Adrenal gland (tissue), 12 donors: Measurements from ENCODE around the gene PIGX. TPM values are rescaled to one million over a fixed set of nuclear protein-coding genes. Genes with fewer than 3 reads are reported as not detected.

ENCODE experiments used
- DNase-seq, 7 donors: peaks; one replicate each; pipeline ENCODE4 v3.0.0-alpha.2; 2019 to 2020
- H3K27ac ChIP-seq, 5 donors: fragments of 200-600 bp; sonication (generic) in 4 of 5; 1 replicate in 3 of 5; 2 replicates in 2 of 5; pipeline versions ENCODE4 v1.5.1 to v1.8.0; 2016 to 2020; ENCODE audit warnings: mild to moderate bottlenecking in 1 of 5
- H3K27me3 ChIP-seq: fragments of 200-600 bp; 2 replicates; pipeline ENCODE4 v1.8.0; 2021
- H3K36me3 ChIP-seq, 2 donors: fragments of 200-600 bp; replicated peaks in 1 of 2; 1 replicate in 1 of 2; 2 replicates in 1 of 2; pipeline versions ENCODE4 v1.5.1 to v1.8.0; 2018 to 2022
- H3K4me1 ChIP-seq, 2 donors: fragments of 200-600 bp; replicated peaks in 1 of 2; 1 replicate in 1 of 2; 2 replicates in 1 of 2; pipeline versions ENCODE4 v1.5.1 to v1.8.0; 2018 to 2021
- H3K4me3 ChIP-seq, 4 donors: fragments of 200-600 bp; sonication (generic) in 3 of 4; one replicate each; pipeline ENCODE4 v1.5.1; 2016 to 2018
- H3K9me3 ChIP-seq, 3 donors: fragments of 200-600 bp; sonication (generic) in 1 of 3; replicated peaks in 1 of 3; 1 replicate in 2 of 3; 2 replicates in 1 of 3; pipeline versions ENCODE4 v1.5.1 to v1.8.0; 2016 to 2021
- POLR2A ChIP-seq, 2 donors: fragments of 450-650 bp; IDR thresholded peaks; one replicate each; pipeline ENCODE4 v1.6.1; 2017; ENCODE audit warnings: antibody characterized with exemption in 2 of 2, mild to moderate bottlenecking in 2 of 2, moderate library complexity in 1 of 2
- WGBS, 4 donors: extraction: QIAGEN DNeasy Blood & Tissue Kit in 2 of 4; methylation state at CpG; one replicate each; pipeline versions ENCODE4 v1.1.5 to v1.1.7; 2013 to 2017; 5-methylcytosine and 5-hydroxymethylcytosine counted together
- intact Hi-C, 2 donors: fragments of 100-400 bp; cut with DNase I; formaldehyde crosslinking; loops; one replicate each; pipeline versions ENCODE4 v1.14.1 to v1.15.0; 2022 to 2023
- polyA plus RNA-seq, 3 donors: library from polyadenylated mRNA; stranded (reverse); fragments of 200-250 nt in 2 of 3; fragments of 350-450 nt in 1 of 3; fragmentation: Illumina TruSeq in 1 of 3; extraction: RNeasy Lipid Tissue Mini Kit (QIAGEN cat#74804) in 1 of 3; gene quantifications; one replicate each; pipeline ENCODE4 v1.2.3, GENCODE V29; 2013 to 2014
- small RNA-seq, 2 donors: library from RNA; depleted of rRNA; stranded (forward); fragments of <200 nt; gene quantifications; one replicate each; pipeline ENCODE3, GENCODE V24; 2016
- total RNA-seq, 9 donors: library from RNA; depleted of rRNA in 4 of 9; stranded (reverse); fragments of >200 nt in 4 of 9; fragments of 120-200 nt in 1 of 9; fragmentation: NEBNext Ultra II Directional in 1 of 9; extraction: Animal tissue kit (Norgen Biotek cat#: 25700) in 1 of 9; gene quantifications; one replicate each; pipeline versions ENCODE4 v1.1.0 to v1.2.4, GENCODE V29; 2013 to 2023
- TF ChIP-seq, protein P1 (sequence below), 6 experiments: fragments of 450-650 bp in 4 of 6; fragments of 200-600 bp in 2 of 6; sonication (generic) in 1 of 6; IDR thresholded peaks; 1 replicate in 5 of 6; 2 replicates in 1 of 6; pipeline versions ENCODE4 v1.5.1 to v1.8.0; 2016 to 2021; ENCODE audit warnings: antibody characterized with exemption in 6 of 6, mild to moderate bottlenecking in 2 of 6, moderate library complexity in 1 of 6
- donor health status: healthy with polysubstance abuse.
- donor health status: Bipolar disorder and iron deficiency.
- donor health status: DM: yes; HTN: yes; CAD: no.
- donor health status: DM: no; HTN: no; CAD: no.
- donor health status: DM: no; HTN: no; CAD: no.
- donor health status: DM: yes; HTN: yes; CAD: no.

Gene PIGX
- total and polyA plus RNA-seq, 12 donors, result 10.2 to 33.9 (median 26.1) TPM

DNA sequence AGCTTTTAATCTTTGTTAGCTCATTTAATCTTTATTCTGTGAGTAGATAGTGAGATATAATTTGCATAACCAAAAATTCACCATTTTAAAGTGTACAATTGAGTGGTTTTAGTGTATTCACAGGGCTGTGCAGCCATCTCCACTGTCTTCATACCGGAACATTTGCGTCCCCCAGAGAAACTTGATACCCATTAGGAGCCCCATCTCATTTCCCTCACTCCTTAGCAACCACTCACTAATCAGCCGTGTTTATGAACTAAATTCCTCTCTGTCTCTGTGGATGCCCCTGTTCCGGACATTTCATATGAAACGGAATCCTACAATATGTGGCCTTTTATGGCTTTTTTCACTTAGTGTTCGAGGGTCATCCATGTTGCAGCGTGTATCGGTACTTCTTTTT, 65.7 kb downstream of the PIGX start:
- Histone ChIP-seq H3K9me3 (no peaks in the 10 kb centered on the region), H3K36me3 (no peaks in the 10 kb centered on the region), H3K27ac (no peak overlapping the region)

DNA sequence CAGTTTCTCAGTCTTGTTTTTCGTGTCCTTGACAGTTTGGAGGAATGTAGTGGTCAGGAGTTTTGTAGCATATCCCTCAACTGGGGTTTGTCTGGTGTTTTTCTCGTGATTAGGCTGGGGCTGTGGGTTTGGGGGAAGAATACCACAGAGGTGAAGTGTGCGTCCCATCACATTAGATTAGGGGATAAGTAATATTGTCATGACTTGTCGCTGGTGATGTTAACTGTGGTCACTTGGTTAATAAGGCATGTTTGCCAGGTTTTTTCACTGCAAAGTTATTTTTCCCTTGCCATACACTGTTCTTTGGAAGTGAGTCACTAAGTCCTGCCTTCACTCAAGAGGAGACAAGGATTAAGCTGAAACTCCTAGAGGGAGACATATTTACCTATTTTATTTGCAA, 66.6 kb downstream of the PIGX start:
- 49 to 63% (median 51%) methylated on average over 4 of the region's 4 CpGs for WGBS, 4 donors
- no peak overlapping the region for H3K4me3 ChIP-seq
- H3K4me1 ChIP-seq, result peaks cover 22 to 32% of the 10 kb centered on the region in 2 donors
- H3K36me3 ChIP-seq, result no peaks in the 10 kb centered on the region
- TF ChIP-seq, protein P1, sequence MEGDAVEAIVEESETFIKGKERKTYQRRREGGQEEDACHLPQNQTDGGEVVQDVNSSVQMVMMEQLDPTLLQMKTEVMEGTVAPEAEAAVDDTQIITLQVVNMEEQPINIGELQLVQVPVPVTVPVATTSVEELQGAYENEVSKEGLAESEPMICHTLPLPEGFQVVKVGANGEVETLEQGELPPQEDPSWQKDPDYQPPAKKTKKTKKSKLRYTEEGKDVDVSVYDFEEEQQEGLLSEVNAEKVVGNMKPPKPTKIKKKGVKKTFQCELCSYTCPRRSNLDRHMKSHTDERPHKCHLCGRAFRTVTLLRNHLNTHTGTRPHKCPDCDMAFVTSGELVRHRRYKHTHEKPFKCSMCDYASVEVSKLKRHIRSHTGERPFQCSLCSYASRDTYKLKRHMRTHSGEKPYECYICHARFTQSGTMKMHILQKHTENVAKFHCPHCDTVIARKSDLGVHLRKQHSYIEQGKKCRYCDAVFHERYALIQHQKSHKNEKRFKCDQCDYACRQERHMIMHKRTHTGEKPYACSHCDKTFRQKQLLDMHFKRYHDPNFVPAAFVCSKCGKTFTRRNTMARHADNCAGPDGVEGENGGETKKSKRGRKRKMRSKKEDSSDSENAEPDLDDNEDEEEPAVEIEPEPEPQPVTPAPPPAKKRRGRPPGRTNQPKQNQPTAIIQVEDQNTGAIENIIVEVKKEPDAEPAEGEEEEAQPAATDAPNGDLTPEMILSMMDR (IDR thresholded peaks at IDR 0.05), result no peak
- TF ChIP-seq POLR2A (IDR thresholded peaks at IDR 0.05), result no peak
- H3K27ac ChIP-seq, result peak overlapping the region in 3 of 5 donors; percentile 19 to 73 (median 50)
- H3K9me3 ChIP-seq, result no peaks in the 10 kb centered on the region
- intact Hi-C loops, result no loop called here
- H3K27me3 ChIP-seq, result no peaks in the 10 kb centered on the region
- DNase-seq, result no peak

More for the DNA sequence above, 65.7 kb downstream of the PIGX start:
- TF ChIP-seq POLR2A (IDR thresholded peaks at IDR 0.05), result no peak
- TF ChIP-seq, protein P1 (IDR thresholded peaks at IDR 0.05), result no peak
- H3K4me1 ChIP-seq, result peaks cover 22 to 34% of the 10 kb centered on the region in 2 donors
- intact Hi-C loops, result no loop called here
- no peaks in the 10 kb centered on the region for H3K27me3 ChIP-seq
- H3K4me3 ChIP-seq, result no peak overlapping the region
- WGBS, 4 donors, result 89 to 93% (median 92%) methylated on average over 8 of the region's 8 CpGs
- no peak for DNase-seq

DNA sequence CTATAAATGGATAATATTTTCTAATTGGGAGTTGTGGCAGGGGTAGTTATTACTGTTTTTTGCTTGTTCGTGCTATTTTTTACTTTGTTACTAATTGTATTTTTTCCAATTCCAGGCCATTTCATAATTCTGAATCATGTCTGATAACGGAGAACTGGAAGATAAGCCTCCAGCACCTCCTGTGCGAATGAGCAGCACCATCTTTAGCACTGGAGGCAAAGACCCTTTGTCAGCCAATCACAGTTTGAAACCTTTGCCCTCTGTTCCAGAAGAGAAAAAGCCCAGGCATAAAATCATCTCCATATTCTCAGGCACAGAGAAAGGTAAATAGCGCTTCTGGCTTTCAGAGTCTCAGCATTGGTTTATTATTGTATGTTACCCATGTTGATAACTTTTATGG, 70.3 kb downstream of the PIGX start:
- no peaks in the 10 kb centered on the region for H3K27me3 ChIP-seq
- DNase-seq, result no peak
- WGBS, 4 donors, result 63 to 72% (median 68%) methylated on average over 4 of the region's 4 CpGs
- no peak overlapping the region for H3K27ac ChIP-seq
- intact Hi-C loops, result no loop called here
- H3K4me1 ChIP-seq, result peaks cover 12 to 20% of the 10 kb centered on the region in 2 donors
- no peaks in the 10 kb centered on the region for H3K9me3 ChIP-seq
- H3K36me3 ChIP-seq, result no peaks in the 10 kb centered on the region
- no peak for TF ChIP-seq POLR2A (IDR thresholded peaks at IDR 0.05)
- TF ChIP-seq, protein P1 (IDR thresholded peaks at IDR 0.05), result no peak
- H3K4me3 ChIP-seq, result no peak overlapping the region

Small RNAs within 50 kb of the gene (small RNA-seq; reads per million reads assigned to genes)
- gene RNU4-89P (0 reads per million in 2 donors), gene RNU6-42P (0 to 0.24 reads per million in 2 donors), gene RNU6-646P (0 reads per million in 2 donors)

Other genes with a start within 250 kb of the PIGX start
- gene RNF168, start 208.6 kb upstream of the PIGX start, total RNA-seq, result 10 to 100 TPM; 10.6 to 22.9 (median 18.9) TPM
- 1 to 10 TPM; 4.1 to 9.7 (median 9.4) TPM for gene RNF168, start 208.6 kb upstream of the PIGX start, polyA plus RNA-seq
- gene SMCO1, start 197.0 kb upstream of the PIGX start, total RNA-seq, result under 1 TPM in 1 of 9 donors, not detected in 8; 0.11 TPM
- under 1 TPM in 1 of 3 donors, not detected in 2; 0.07 TPM for gene SMCO1, start 197.0 kb upstream of the PIGX start, polyA plus RNA-seq
- 10 to 100 TPM in 4 of 9 donors, 1 to 10 TPM in 5; 1.8 to 14.3 (median 8.7) TPM for gene WDR53, start 143.8 kb upstream of the PIGX start, total RNA-seq
- gene WDR53, start 143.8 kb upstream of the PIGX start, polyA plus RNA-seq, result 10 to 100 TPM; 14.9 to 27.5 (median 16.5) TPM
- gene FBXO45, start 143.7 kb upstream of the PIGX start, total RNA-seq, result 1 to 10 TPM; 3.2 to 7.9 (median 5.3) TPM
- 1 to 10 TPM; 1.5 to 8.1 (median 1.8) TPM for gene FBXO45, start 143.7 kb upstream of the PIGX start, polyA plus RNA-seq
- gene NRROS, start 72.7 kb upstream of the PIGX start, total RNA-seq, result 1 to 10 TPM; 1.1 to 9.9 (median 7.6) TPM
- 1 to 10 TPM; 1.2 to 6.8 (median 2.4) TPM for gene NRROS, start 72.7 kb upstream of the PIGX start, polyA plus RNA-seq
- gene CEP19, start 127 bp upstream of the PIGX start, total RNA-seq, result 10 to 100 TPM in 1 of 9 donors, 1 to 10 TPM in 8; 1.2 to 11.5 (median 3.2) TPM
- 1 to 10 TPM in 2 of 3 donors, under 1 TPM in 1; 0.88 to 4.2 (median 2.1) TPM for gene CEP19, start 127 bp upstream of the PIGX start, polyA plus RNA-seq
- gene PAK2, start 27.5 kb downstream of the PIGX start, total RNA-seq, result 10 to 100 TPM; 22.1 to 62.0 (median 51.4) TPM
- gene PAK2, start 27.5 kb downstream of the PIGX start, polyA plus RNA-seq, result 10 to 100 TPM; 15.3 to 43.5 (median 16.3) TPM
- 10 to 100 TPM; 15.8 to 41.6 (median 23.9) TPM for gene SENP5, start 155.5 kb downstream of the PIGX start, total RNA-seq
- 10 to 100 TPM in 1 of 3 donors, 1 to 10 TPM in 2; 9.1 to 12.3 (median 10.0) TPM for gene SENP5, start 155.5 kb downstream of the PIGX start, polyA plus RNA-seq
- gene NCBP2, start 230.2 kb downstream of the PIGX start, total RNA-seq, result 10 to 100 TPM; 38.5 to 77.8 (median 60.5) TPM
- 100 to 1,000 TPM in 1 of 3 donors, 10 to 100 TPM in 2; 42.0 to 100 (median 48.4) TPM for gene NCBP2, start 230.2 kb downstream of the PIGX start, polyA plus RNA-seq